ENCODE results near the gene DVL1.
A peak's percentile ranks its signal among the peaks of the same experiment; 100 is the strongest.

The DVL1 gene

DNA sequence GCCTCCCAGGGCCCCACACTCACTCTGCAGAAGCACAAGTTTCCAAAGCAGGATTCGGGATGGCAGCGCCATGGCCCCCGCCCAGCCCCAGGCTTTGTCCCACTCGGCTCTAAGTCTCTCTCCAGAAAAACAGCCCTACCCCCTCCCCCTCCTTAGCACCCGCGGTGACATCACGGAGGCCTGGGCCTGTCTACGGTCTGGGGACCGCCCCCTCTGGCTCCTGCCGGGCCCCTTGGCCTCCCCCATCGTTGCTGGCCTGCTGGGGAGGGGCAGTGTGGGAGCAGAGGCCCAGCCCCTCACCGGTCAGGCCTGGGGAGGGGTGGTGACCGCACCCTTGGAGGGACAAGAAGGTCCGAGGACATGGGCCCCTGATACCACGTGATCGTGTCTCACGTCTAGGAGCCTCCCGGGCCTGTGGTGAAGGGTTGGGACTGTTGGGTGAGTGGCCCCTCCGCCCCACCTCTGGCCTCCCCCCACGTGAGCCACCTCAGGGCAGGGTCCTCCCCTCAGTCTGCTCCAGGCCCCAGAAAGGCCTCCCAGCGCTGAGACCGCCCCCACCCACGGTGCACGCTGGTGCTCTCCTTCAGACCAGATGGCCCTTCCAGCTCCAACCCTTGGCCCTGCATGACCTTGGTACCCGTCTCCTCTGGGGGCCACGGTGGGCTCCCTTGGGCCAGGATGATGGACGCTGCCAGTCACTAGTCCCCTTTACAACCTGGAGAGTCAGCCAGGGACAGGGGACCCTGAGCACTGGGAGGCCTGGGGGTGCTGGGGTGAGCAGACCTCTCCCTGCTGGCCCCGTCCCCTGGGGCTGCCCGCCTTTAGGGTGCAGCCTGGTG is 9.4 kb upstream of the DVL1 start, which contains the start of gene MXRA8:
TSS of gene MXRA8 (minus strand) at position 123 of the 839 bp plus-strand sequence. CDS start at position 72, 51 bp downstream.
- Mint-ChIP-seq H3K27me3 (peaks cover 37% of the 10 kb centered on the region), H3K4me3 (no peak within 1 kb of the TSS), H3K36me3 (ENCODE audit: insufficient read depth) (no peaks in the 10 kb centered on the region), H3K4me1 (peaks cover 10% of the 10 kb centered on the region), H3K27ac (ENCODE audit: low read depth) (no peak within 1 kb of the TSS), H3K9me3 (no peaks in the 10 kb centered on the region)
- ATAC-seq (replicated peaks; ENCODE audit: extremely low read depth, poor library complexity, severe bottlenecking), result no peak
- no peak for DNase-seq (ENCODE audit: low spot score in 2 of 2)

GRCh38 chr1:1357871-1358432 is 8.7 kb upstream of the DVL1 start:
- DNase-seq (ENCODE audit: low spot score in 2 of 2) (no peak), ATAC-seq (replicated peaks; ENCODE audit: extremely low read depth, poor library complexity, severe bottlenecking) (no peak)
- peaks cover 10% of the 10 kb centered on the region for H3K4me1 Mint-ChIP-seq
- H3K9me3 Mint-ChIP-seq, result no peaks in the 10 kb centered on the region
- H3K4me3 Mint-ChIP-seq, result no peak overlapping the region
- peaks cover 39% of the 10 kb centered on the region for H3K27me3 Mint-ChIP-seq
- no peak overlapping the region for H3K27ac Mint-ChIP-seq (ENCODE audit: low read depth)
- no peaks in the 10 kb centered on the region for H3K36me3 Mint-ChIP-seq (ENCODE audit: insufficient read depth)

DNA sequence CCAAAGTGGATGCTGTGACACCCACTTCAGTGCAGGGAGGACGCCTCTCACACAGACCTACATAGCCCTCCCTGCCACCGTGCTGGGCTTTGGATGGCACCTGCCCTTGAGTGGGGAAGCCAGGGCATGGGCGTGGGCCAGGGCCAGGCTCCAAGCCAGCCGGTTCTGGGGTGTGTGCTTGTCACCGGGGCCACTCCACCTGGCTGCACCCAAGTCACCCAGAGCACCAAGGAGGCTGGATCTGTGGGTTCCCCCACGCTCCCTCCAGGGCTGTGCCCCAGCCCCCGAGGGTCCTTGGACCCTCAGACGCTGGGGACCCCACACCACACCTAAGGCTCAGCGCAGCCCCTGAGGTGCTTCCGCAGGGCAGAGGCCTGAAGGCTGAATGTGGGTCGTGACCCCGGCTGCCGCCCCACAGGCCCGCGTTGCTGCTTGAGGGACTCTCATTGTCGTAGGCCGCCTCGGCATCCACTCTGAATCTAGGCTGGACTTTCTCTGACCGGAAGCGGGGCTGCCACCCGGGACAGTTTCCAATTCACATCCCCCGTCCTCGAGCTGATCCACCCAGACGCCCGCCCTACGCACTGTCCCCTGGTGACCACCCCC is 7.7 kb upstream of the DVL1 start:
- peaks cover 16% of the 10 kb centered on the region for H3K4me1 Mint-ChIP-seq
- no peaks in the 10 kb centered on the region for H3K9me3 Mint-ChIP-seq
- H3K36me3 Mint-ChIP-seq (ENCODE audit: insufficient read depth), result peaks cover 2% of the 10 kb centered on the region
- ATAC-seq (replicated peaks; ENCODE audit: extremely low read depth, poor library complexity, severe bottlenecking), result no peak
- H3K4me3 Mint-ChIP-seq, result no peak overlapping the region
- H3K27ac Mint-ChIP-seq (ENCODE audit: low read depth), result no peak overlapping the region
- peaks cover 50% of the 10 kb centered on the region for H3K27me3 Mint-ChIP-seq
- no peak for DNase-seq (ENCODE audit: low spot score in 2 of 2)

GRCh38 chr1:1356166-1356795 is 7.1 kb upstream of the DVL1 start:
- Mint-ChIP-seq H3K4me1 (peaks cover 17% of the 10 kb centered on the region), H3K4me3 (no peak overlapping the region), H3K36me3 (ENCODE audit: insufficient read depth) (peaks cover 2% of the 10 kb centered on the region), H3K27ac (ENCODE audit: low read depth) (no peak overlapping the region), H3K9me3 (no peaks in the 10 kb centered on the region), H3K27me3 (peaks cover 49% of the 10 kb centered on the region)
- DNase-seq (ENCODE audit: low spot score in 2 of 2) (no peak), ATAC-seq (replicated peaks; ENCODE audit: extremely low read depth, poor library complexity, severe bottlenecking) (no peak)

- H3K4me1 Mint-ChIP-seq, result peaks cover 12% of the 10 kb centered on the region
- ATAC-seq (replicated peaks; ENCODE audit: extremely low read depth, poor library complexity, severe bottlenecking), result no peak
- peaks cover 41% of the 10 kb centered on the region for H3K27me3 Mint-ChIP-seq
- H3K36me3 Mint-ChIP-seq (ENCODE audit: insufficient read depth), result peaks cover 2% of the 10 kb centered on the region
- H3K9me3 Mint-ChIP-seq, result no peaks in the 10 kb centered on the region
- DNase-seq (ENCODE audit: low spot score in 2 of 2), result no peak
- no peak overlapping the region for H3K27ac Mint-ChIP-seq (ENCODE audit: low read depth)
- H3K4me3 Mint-ChIP-seq, result no peak overlapping the region
Observed at GRCh38 chr1:1355416-1355815, 6.2 kb upstream of the DVL1 start.

DNA sequence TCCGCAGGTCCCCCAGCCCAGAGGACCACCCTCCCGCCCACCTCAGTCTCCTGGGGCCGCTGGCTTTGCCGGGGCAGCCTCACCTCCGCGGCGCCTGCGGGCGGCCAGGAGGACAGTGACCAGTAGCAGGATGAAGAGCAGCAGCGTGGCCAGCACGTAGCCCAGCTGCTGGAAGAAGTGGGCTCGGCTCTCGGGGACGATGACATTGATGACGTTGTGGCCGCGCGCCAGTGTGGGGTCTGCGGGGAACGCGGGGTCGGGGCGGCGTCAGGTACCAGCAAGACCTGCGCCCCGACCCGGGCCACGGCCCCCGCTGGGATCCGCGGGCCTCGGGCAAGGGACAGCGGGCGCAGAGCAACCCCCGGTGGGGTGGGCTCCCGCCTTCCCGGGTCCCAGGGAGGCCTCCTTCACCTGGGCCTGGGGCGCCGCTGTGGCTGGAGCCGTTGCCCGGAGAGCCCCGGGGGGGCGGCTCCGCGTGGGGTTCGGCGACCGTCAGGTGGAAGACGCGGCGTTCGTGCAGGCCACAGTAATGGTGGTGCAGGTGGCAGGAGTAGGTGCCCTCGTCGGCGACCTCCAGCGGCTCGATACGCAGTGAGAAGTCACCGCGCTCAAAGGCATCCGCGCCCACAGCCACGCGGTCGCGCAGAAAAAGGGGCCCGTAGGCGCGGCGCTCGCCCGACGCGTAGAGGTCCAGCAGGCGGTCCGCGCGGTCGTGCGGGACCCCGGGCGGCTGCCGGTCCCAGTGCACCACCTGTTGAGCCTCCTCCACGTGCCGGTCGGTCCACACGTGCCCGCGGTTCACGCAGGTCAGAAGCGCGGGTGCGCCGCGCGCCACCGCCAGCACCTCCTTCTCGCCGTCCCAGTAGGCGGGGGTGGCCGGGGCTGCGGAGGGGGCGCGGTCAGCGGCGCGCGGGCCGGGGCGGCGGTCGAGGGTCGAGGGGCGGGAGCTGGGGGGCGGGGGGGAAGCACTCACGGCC is 5.3 kb upstream of the DVL1 start:
- H3K9me3 Mint-ChIP-seq, result no peaks in the 10 kb centered on the region
- peaks cover 2% of the 10 kb centered on the region for H3K36me3 Mint-ChIP-seq (ENCODE audit: insufficient read depth)
- no peak overlapping the region for H3K4me3 Mint-ChIP-seq
- peaks cover 12% of the 10 kb centered on the region for H3K4me1 Mint-ChIP-seq
- H3K27ac Mint-ChIP-seq (ENCODE audit: low read depth), result no peak overlapping the region
- peaks cover 41% of the 10 kb centered on the region for H3K27me3 Mint-ChIP-seq
- DNase-seq (ENCODE audit: low spot score in 2 of 2) (no peak), ATAC-seq (replicated peaks; ENCODE audit: extremely low read depth, poor library complexity, severe bottlenecking) (peak; percentile 37)

DNA sequence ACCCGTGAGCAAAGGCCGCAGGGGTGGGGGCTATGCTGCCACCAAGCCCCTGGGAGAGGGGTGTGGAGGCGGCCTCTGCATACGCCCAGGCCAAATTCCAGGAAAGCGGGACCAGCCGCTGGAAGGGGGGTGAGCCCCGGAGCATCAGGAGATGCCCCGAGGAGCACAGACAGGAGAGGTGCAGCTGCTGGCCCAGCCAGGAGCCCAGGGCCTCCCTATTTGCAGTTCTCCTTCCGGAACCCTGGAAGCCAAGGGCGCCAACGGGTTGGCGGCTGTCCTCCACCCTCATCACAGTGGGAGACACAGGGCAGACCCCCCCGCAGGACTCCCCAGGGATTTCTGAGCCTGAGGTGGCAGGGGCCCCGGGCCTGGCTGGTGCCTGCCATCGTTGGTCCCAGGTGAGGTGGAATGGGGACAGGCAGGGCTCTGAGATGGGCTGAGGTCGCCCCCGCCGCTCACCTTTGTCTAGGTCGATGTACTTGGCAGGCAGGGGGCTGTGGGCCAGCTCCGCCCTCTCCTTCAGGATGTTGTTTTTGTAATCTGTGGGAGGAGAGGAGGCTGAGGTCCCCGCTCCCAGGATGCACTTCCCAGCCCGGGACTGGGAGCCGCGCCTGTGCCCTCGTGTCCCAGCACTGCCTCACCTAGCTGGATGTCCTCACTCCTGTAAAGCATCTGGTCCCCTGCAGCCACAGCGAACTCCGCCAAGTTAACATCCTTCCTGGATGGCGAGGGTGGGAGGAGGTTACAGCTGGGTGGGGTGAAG is 4.4 kb upstream of the DVL1 start:
- ATAC-seq (replicated peaks; ENCODE audit: extremely low read depth, poor library complexity, severe bottlenecking) (no peak), DNase-seq (ENCODE audit: low spot score in 2 of 2) (no peak)
- Mint-ChIP-seq H3K9me3 (no peaks in the 10 kb centered on the region), H3K36me3 (ENCODE audit: insufficient read depth) (peaks cover 2% of the 10 kb centered on the region), H3K27me3 (peaks cover 31% of the 10 kb centered on the region), H3K4me3 (no peak overlapping the region), H3K27ac (ENCODE audit: low read depth) (no peak overlapping the region), H3K4me1 (peaks cover 7% of the 10 kb centered on the region)

DNA sequence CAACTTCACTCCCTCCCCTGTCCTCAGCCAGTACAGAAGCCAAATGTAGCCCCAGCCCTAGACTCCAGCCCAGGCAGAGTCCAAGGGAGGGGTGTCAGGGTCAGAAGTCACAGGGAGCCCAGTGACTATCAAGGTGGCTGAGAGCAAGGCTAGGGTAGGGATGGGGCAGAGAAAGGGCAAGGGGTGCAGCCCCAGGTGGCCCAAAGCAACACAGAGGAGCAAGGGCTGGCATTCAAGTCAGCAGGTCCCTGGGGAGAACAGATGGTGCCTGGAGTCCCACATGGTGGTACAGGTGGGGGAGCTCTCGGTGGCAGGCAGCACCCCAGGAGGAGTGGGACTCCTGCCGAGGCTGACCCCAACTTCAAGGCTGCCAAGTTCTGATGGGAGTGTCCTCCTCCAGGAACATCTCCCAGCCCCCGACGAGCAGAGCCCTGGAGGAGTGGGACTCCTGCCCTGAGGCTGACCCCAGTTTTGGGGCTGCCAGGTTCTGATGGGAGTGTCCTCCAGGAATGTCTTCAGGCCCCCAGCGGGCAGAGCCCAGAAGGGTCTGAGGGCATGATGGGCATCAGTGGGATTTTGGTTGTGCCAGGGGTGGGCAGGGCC is 3.7 kb upstream of the DVL1 start:
- Mint-ChIP-seq H3K27me3 (peaks cover 25% of the 10 kb centered on the region), H3K4me1 (peaks cover 7% of the 10 kb centered on the region), H3K9me3 (no peaks in the 10 kb centered on the region), H3K4me3 (peak overlapping the region; percentile 75), H3K27ac (ENCODE audit: low read depth) (no peak overlapping the region), H3K36me3 (ENCODE audit: insufficient read depth) (peaks cover 3% of the 10 kb centered on the region)
- ATAC-seq (replicated peaks; ENCODE audit: extremely low read depth, poor library complexity, severe bottlenecking) (no peak), DNase-seq (ENCODE audit: low spot score in 2 of 2) (no peak)

- peaks cover 3% of the 10 kb centered on the region for H3K36me3 Mint-ChIP-seq (ENCODE audit: insufficient read depth)
- H3K27me3 Mint-ChIP-seq, result peaks cover 15% of the 10 kb centered on the region
- ATAC-seq (replicated peaks; ENCODE audit: extremely low read depth, poor library complexity, severe bottlenecking) (no peak), DNase-seq (ENCODE audit: low spot score in 2 of 2) (no peak)
- H3K4me3 Mint-ChIP-seq, result peak overlapping the region; percentile 75
- no peak overlapping the region for H3K27ac Mint-ChIP-seq (ENCODE audit: low read depth)
- no peaks in the 10 kb centered on the region for H3K9me3 Mint-ChIP-seq
- peaks cover 17% of the 10 kb centered on the region for H3K4me1 Mint-ChIP-seq
Observed at GRCh38 chr1:1351511-1352427, 2.6 kb upstream of the DVL1 start.

GRCh38 chr1:1348420-1349255 is 580 bp downstream of the DVL1 start:
- peak overlapping the region; percentile 73 for H3K4me3 Mint-ChIP-seq
- peaks cover 15% of the 10 kb centered on the region for H3K27me3 Mint-ChIP-seq
- ATAC-seq (replicated peaks; ENCODE audit: extremely low read depth, poor library complexity, severe bottlenecking) (peak; percentile 30), DNase-seq (ENCODE audit: low spot score in 2 of 2) (no peak)
- no peak overlapping the region for H3K27ac Mint-ChIP-seq (ENCODE audit: low read depth)
- H3K36me3 Mint-ChIP-seq (ENCODE audit: insufficient read depth), result peaks cover 3% of the 10 kb centered on the region
- H3K9me3 Mint-ChIP-seq, result no peaks in the 10 kb centered on the region
- peaks cover 21% of the 10 kb centered on the region for H3K4me1 Mint-ChIP-seq
